Measurements from ENCODE around the gene SLC12A7.
"Not testable (repeated sequence)": the region's sequence is repeated elsewhere in the genome, so short reads cannot be mapped to it uniquely, and the experiment has no call there.

The SLC12A7 gene

GRCh38 chr5:1140171-1140817 is 28.4 kb upstream of the SLC12A7 start:
- DNase-seq: peak; percentile 33

DNA sequence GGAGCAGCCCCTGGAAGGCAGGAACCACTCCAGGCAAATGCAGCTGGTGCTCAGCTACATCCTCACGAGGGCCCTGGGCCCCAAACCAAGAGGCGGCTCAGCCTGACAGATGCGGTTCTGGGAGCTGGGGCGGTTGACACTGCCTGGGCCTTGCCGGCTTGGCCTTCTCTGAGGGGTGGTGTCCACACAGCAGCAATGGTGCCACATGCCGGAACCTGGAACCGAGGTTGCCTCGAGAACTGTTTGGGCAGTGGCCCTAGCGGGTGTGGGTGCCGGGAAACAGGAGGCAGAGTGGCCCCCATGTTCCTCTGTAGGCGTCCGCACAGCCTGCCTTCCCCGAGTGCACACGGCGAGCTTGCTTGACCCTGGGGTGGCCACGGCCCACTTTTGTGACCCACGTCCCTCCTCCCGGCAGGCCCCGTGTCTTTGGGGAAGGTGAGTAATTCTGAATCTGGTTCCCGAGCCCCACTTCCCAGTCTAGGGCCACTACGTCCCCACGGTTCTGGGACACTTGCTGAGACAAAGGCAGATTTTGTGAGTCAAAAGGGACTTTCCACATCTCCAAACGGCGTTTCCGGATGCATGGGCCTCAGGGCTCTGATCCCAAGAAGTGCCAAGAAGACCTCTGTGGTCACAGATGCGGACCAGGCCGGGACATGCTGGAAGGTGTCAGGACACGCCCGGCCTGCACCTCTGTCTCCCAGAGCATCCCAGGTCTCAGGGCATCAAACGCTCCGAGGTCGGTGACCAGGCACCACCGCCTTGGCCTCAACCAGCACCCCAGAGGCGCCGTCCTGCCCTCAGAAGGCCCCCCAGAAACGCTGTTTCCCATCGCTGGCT is 27.7 kb upstream of the SLC12A7 start:
- DNase-seq: no peak

DNA sequence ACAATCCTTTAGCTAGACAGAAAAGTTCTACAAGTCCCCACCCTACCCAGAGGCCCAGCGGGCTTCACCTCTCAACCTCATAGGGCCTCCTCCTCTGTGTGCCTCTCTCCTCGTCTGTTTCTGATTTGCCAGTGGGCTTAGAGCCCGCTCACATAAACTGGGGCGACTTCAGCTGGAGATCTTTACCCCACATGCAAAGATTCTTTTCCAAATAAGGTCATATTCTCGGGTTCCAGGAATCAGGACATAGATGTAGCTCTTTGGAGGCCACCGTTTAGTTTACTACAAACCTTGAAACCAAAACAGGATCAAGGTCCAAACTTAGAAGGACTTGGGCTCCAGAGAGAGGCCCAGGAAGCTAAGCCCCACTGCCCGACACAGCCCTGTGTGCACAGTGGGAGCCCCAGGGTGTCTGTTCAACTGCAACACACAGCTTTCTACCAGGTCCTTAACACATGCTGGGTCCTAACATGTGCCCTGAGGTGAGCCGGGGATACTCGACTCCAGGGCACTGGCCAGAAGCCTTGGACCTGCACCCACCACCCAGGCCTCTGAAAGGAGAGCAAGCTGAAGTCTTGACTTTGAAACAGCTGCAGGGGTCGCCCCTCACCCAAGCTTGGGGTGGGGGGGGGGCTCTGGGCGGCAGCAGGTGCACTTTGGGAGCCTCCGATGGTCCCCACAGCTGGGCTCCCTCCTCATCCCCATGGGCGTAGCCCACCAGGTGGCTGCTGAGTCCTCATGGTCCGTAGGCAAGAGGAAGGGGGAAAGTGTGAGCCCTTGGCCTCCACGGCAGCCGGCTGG is 26.8 kb upstream of the SLC12A7 start:
- DNase-seq: peak; percentile 9

DNA sequence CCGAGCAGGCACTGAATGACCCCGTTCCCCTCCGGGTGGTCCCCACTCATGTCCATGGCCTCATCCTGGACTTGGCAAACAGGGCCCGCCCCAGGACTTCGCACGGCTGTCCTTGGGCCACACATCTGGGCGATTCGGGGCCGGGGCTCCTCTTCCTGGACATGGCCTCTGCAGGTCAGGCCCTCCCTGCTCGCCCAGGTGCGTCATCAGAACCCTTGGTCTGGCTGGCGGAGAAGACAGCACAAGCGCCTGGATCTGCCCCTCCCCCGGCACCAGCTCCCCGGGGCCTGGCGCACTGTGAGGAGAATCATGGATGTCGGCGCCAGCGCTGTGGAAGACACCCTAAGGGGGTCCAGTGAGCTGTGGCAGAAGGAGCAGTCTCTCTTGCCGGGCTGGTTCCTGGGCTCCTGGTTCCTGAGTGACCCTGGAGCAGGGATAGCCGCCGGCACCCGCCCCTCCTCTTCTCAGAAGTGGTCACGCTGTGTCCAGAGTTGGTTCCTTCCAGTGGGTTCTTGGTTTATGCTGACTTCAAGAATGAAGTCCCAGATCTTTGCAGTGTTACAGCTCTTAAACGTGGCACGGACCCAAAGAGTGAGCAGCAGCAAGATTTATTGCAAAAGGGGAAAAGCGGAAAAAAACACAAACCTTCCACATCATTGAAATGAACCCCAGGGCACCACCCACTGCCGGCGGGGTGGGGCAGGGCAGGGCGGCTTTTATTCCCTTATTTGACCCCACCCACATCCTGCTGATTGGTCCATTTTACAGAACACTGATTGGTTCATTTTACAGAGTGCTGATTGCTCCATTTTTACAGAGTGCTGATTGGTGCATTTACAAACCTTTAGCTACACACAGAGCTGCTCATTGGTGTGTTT is 25.9 kb upstream of the SLC12A7 start:
- no peak for DNase-seq

- DNase-seq: no peak
Observed at GRCh38 chr5:1136814-1137213, 25.0 kb upstream of the SLC12A7 start.

DNA sequence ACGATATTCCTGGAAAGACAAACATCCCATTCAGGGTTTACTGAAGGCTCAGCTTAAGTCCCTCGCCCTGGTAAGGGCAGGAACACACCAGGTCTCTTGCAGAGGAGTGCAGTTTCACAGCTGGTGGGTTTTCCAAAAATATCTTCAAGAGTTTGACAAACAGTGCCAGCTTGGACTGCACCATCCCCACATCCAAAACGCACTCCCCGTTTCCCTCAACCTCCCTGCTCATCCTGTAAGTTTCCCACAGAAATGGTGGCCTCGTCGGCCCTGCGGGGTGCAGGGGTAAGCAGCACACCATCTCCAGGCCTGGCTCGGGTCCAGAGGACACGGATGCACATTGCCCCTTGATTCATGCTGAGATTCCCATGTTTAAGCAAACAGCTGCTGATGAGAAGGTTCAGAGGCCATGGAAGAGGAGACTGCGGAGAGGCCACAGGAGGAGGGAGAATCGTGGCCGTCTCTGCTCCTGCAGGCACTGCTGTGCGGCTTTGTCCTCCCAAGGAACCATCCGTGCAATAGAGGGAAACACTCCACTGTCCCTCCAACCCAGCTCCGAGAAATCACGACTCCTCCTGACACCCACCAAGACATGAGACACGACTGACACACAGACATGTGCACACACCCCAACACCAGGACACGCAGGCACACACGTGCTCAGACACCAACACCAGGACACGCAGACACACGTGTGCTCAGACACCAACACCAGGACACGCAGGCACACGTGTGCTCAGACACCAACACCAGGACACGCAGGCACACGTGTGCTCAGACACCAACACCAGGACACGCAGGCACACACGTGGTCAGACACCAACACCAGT is 24.0 kb upstream of the SLC12A7 start:
- DNase-seq: no peak

DNA sequence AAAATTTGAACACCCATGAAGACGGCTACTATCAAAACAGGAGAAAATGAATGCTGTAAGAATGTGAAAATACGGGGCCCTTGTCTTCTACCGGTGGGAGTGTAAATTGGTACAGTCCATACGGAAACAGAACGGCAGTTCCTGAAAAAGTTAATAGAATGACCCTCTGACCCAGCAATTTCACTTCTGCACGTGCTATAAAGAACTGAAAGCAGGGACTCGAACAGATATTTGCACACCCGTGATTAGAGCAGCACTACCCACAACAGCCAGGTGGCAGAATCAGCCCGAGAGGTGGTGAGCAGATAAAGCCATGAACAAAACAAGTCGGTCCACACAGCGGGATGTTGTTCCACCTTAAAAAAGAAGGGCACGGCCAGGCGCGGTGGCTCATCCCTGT is 22.6 kb upstream of the SLC12A7 start:
- no peak for DNase-seq

GRCh38 chr5:1133510-1134201 is 21.8 kb upstream of the SLC12A7 start:
- DNase-seq: peak; percentile 22

DNA sequence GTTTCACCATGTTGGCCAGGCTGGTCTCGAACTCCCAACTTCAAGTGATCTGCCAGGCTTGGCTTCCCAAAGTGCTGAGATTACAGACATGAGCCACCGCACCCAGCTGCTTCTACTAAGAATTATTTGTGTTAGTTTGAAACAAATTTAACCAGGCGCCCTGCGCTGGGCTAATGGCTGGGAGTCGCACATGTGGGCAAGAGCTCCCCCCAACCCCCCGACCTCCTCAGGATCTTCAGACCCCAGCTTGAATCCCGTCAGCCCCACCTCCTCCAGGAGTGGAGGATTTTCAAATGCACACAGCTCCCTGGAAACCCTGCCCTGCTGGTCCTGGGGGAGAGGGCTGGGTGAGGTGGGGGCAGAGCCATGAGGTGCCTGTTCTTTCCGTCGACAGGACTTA is 21.2 kb upstream of the SLC12A7 start:
- no peak for DNase-seq

DNA sequence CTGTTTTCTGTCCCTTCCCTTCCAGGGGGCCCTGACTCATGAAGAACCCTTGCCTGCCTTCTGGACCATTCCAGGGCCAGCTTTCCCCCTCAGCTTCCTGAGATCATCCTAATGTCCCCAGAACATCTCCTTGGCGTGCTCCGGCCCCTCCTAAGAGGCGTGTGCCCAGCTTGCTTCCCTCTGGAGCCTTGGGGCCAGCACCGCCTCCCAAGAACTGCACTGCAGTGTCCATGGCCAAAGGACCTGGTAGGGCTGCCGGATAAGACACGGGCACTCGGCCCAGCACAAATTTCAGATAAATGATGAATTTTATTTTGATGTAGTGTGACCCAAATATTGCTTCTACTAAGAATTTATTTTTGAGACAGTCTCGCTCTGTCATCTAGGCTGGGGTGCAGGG is 20.7 kb upstream of the SLC12A7 start:
- no peak for DNase-seq

- DNase-seq: no peak
Observed at GRCh38 chr5:1131726-1132125, 19.9 kb upstream of the SLC12A7 start.

GRCh38 chr5:1131191-1131621 is 19.3 kb upstream of the SLC12A7 start:
- no peak for DNase-seq

DNA sequence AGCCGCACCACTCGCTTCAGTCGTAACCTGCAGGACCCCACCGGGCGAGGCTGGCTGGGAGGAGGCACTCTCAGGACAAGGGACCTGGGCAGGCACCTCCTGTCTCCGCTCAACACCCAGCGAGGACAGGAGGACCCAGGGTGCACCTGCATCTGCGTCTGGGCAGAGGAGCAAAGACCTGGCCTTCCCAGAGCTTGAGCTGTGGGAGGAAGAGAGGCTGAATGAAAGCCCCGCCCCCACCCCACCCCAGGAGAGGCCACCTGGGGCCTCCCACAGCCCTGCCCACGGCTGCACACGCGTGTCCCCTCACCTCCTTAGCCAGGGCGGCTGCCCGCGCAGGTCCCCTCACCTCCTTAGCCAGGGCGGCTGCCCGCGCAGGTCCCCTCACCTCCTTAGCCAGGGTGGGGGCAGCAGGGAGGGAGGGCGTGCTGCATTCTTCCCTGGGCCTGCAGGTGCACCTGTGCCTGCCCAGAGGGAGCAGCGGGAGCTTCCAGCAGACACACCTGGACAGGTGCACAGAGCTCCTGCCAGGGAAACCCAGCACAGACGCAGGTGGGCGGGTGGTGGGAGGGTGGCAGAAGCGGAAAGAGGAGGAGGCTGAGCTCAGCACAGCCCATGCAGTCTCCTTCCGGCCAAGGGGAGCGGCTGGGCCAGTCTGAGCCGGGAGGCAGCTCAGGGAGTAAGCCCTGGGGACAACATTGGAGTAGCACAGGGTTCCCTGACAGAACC is 18.5 kb upstream of the SLC12A7 start:
- no peak for DNase-seq

- no peak for DNase-seq
Observed at GRCh38 chr5:1129711-1130055, 17.8 kb upstream of the SLC12A7 start.

DNA sequence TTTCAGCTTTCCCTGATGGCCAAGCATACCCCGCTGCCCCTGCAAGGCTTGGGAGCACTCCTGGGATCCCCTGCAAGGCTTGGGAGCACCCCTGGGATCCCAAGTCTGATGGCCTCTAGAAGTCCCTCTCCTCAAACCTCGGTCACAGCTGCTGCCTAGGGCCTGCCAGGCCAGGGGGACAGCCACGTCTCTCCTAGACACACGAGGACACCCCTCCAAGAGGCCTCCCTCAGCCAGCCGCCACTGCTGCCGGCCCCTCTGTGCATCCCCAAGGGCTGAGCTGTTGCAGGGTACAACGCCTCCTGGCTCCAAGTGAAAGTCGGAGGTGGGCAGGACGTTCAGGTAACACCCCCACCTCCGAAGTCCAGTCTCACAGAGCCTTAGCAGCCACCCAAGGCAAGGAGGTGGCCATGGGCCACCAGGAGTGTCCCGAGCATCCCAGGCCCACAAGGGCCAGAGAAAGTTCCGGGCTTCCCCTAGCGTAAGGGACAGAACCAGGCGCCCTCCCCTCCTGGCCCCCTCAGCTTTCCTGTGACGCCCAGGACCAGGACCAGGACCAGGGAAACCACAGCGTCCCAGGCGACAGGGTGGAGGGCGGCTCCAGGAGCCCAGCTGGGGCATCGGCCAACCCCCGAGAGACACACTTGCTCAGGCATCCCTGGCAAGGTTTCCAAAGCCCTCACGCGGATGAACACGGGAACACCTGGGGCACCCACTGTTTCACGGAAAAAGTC is 17.3 kb upstream of the SLC12A7 start:
- no peak for DNase-seq

DNA sequence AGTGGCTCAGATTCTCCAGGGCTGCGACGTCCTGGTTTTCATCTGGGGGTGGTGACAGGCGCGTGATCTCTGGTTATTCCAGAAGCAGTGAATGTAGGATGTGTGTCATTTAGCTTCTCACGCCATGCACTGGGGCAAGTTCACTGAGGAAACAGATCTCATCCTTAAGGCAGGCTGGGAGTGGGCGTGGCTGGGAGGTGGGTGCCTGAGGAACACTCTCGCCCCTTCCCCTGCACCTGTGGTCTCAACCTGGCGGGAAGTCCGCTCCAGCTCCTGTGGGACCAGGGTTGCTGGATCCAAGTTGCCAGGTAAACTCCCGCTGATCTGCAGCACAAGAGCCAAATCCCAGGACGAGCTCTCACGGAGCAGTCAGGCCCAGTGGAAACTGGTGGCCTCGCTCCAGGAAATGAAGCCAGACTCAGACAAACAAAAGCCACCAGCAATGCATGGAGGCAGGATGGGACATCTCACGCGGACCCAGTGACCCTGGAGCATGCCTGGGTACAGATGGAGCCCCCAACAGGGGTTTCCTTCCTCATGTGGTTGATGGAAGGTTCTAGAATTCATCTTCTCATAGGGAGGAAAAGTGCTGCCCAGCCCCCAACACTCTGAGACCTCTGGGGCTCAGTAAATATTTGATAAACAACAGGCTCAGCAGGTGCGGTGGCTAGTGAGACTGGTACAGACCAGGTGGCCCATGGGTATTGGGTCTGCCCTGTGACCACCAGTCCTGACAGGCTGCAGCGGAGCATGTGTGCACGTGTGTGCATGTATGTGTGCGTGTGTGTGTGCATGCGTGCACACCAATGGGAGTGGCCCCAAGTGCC is 16.3 kb upstream of the SLC12A7 start:
- no peak for DNase-seq

DNA sequence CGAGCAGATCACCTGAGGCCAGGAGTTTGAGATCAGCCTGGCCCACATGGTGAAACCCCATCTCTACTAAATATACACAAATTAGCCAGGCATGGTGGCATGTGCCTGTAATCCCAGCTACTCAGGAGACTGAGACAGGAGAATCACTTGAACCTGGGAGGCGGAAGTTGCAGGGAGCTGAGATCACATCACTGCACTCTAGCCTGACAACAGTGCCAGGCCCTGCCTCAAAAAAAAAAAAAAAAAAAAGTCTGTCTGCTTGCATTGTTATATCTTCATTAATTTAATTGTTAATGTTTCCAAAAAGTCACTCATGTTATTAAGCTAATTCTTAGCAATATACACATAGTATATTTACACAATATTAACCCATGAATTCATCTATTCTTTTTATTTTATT is 13.8 kb upstream of the SLC12A7 start:
- not testable (repeated sequence) for DNase-seq

DNA sequence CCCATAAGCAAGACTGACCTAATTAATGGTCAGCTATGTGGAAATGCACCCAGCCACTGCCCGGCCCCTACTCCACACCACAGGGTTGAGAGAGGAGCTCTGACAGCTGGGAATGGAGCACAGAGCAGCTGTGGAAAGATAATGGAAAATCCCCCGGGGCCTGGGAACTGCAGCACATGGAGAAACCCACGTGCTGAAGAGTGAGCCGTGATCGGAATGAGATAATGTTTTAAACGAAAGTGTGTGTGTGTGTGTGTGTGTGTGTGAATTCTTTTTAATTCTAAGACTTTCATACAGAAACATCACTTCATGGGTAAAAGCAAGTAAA is 13.1 kb upstream of the SLC12A7 start:
- no peak for DNase-seq

Measured in fibroblast of skin of right quadriceps (primary cell).